KOPT-K1 (cell line): ENCODE measurements around the gene RIMBP2.

Source experiments
- H3K27ac ChIP-seq: fragments of 200-600 bp; sonication (generic); 2 replicates; pipeline ENCODE4 v1.5.1; 2016; ENCODE audit warnings: antibody characterized with exemption, mild to moderate bottlenecking, low read depth, low read length; ENCODE audit not compliant: poor library complexity, severe bottlenecking
- H3K36me3 ChIP-seq: fragments of 200-600 bp; sonication (generic); 2 replicates; pipeline ENCODE4 v1.5.1; 2017; ENCODE audit warnings: antibody characterized with exemption, mild to moderate bottlenecking, low read length, moderate library complexity; ENCODE audit not compliant: insufficient read depth
- H3K9me3 ChIP-seq: fragments of 200-600 bp; sonication (generic); 2 replicates; pipeline ENCODE4 v1.5.1; 2017; ENCODE audit warnings: antibody characterized with exemption, low read length, mild to moderate bottlenecking; ENCODE audit not compliant: insufficient read depth, poor library complexity, severe bottlenecking

Gene RIMBP2

GRCh38 chr12:130412384-130412783, 303.7 kb downstream of the RIMBP2 start:
- no peaks in the 10 kb centered on the region for H3K36me3 ChIP-seq
- H3K9me3 ChIP-seq = no peaks in the 10 kb centered on the region
- no peak overlapping the region for H3K27ac ChIP-seq

GRCh38 chr12:130405332-130405731, 310.8 kb downstream of the RIMBP2 start:
- no peak overlapping the region for H3K27ac ChIP-seq
- no peaks in the 10 kb centered on the region for H3K9me3 ChIP-seq
- H3K36me3 ChIP-seq = no peaks in the 10 kb centered on the region

DNA sequence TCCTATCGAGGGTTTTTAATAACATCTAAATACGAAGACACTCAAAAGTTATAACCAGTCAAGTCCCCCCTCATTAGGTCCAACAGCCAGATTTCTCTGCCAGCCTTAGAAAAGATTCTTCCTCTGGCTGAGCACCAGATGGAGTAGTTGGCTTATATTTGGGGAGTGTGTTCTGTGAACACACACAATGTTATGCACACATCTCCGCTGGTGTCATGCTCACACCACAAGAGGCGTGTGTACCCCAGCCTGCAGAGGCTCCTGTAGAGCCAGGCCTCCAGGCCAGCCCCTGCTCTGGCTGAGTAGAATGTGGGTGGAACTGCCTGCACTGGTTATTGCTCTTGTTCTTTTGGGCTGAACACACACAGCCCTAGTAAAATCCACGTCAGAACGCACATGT, 314.4 kb downstream of the RIMBP2 start:
- H3K27ac ChIP-seq = no peak overlapping the region
- H3K9me3 ChIP-seq = no peaks in the 10 kb centered on the region
- H3K36me3 ChIP-seq = no peaks in the 10 kb centered on the region

- H3K27ac ChIP-seq = no peak overlapping the region
- H3K9me3 ChIP-seq = no peaks in the 10 kb centered on the region
- H3K36me3 ChIP-seq = no peaks in the 10 kb centered on the region
Observed at GRCh38 chr12:130398100-130398848, 317.8 kb downstream of the RIMBP2 start.

GRCh38 chr12:130396667-130397066, 319.4 kb downstream of the RIMBP2 start:
- Histone ChIP-seq H3K9me3 (no peaks in the 10 kb centered on the region), H3K36me3 (no peaks in the 10 kb centered on the region), H3K27ac (no peak overlapping the region)

DNA sequence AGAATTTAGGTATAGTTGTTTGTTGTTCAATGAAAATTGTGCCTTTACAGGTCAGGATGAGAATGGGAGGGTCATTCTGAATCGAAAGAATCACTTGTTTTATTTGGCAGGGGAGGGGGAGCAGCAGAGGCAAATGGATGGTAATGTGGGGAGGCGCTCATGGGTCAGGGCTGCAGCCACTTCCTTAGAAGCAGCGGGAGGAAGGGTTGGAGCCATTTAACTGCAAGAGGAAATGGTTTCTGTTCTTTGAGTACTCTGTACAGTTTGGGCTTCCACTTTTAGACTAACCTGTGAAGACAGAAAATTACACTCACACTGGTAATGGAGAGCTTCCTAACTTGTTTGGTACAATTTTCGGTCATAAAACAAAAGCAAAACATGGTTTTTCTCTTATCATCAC, 321.2 kb downstream of the RIMBP2 start:
- H3K36me3 ChIP-seq = no peaks in the 10 kb centered on the region
- peak overlapping the region; percentile 44 for H3K27ac ChIP-seq
- H3K9me3 ChIP-seq = no peaks in the 10 kb centered on the region

DNA sequence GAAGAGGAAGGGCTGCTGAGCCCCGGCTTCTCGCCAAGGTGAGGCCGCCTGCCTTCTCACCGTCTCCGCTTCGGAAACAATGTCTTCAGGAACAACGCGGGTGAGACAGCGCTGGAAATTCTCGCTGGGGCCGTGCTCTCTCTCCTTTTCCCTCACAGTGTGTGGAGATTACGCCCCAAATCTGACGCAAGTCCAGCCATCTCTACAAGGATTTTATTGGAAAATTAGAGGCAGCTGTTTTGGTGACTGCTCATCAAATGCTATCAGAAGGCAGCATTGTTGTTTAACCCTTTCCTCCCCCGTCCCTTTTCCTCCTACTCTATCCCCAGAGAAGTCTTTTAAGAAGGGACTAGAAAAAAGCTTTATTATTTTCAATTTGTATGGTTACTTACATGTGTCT, 324.9 kb downstream of the RIMBP2 start:
- Histone ChIP-seq H3K9me3 (peaks cover 10% of the 10 kb centered on the region), H3K36me3 (no peaks in the 10 kb centered on the region), H3K27ac (no peak overlapping the region)

- H3K36me3 ChIP-seq = no peaks in the 10 kb centered on the region
- H3K9me3 ChIP-seq = peaks cover 14% of the 10 kb centered on the region
- H3K27ac ChIP-seq = no peak overlapping the region
Observed at GRCh38 chr12:130385193-130385592, 330.9 kb downstream of the RIMBP2 start.

DNA sequence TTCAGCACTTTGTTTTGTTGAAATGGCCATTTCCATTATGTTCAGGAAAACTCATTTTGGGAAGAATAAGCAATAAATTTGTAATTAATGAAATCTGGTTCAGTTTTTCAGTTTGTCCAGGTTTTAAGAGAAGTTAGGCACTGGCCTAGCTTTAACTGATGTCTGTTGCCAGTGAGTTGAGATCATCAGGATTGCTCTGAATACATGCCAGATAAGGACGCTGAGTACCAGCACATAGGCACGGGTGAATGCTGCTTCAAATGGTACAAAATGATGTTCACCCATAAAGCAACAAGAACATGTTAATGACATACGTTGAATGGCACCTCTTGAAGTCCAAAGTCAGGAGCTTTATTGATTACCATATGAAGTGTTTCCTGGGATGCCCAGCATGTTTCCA, 331.9 kb downstream of the RIMBP2 start:
- Histone ChIP-seq H3K36me3 (no peaks in the 10 kb centered on the region), H3K9me3 (peaks cover 14% of the 10 kb centered on the region), H3K27ac (no peak overlapping the region)

DNA sequence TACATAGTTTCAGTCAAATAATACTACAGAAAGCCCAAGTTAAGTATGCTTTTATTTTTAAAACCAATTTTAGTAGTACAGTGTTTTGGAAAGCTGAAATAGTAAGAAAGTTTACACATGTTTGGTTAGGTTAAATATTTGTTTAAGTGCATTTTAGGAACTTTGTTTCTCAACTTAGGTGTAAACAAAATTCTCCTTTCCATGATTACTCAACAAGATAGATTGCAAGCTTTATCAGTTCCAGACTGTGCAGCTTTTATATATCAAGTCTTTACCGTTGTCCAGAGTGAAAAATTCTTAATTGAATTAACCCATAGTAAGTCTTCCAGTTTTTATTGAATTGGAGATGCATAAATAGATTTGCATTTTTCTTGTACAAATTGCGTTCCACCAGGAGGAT, 333.3 kb downstream of the RIMBP2 start:
- peaks cover 10% of the 10 kb centered on the region for H3K9me3 ChIP-seq
- H3K36me3 ChIP-seq = no peaks in the 10 kb centered on the region
- no peak overlapping the region for H3K27ac ChIP-seq

GRCh38 chr12:130375296-130376287, 340.5 kb downstream of the RIMBP2 start:
- no peaks in the 10 kb centered on the region for H3K9me3 ChIP-seq
- H3K27ac ChIP-seq = no peak overlapping the region
- no peaks in the 10 kb centered on the region for H3K36me3 ChIP-seq

DNA sequence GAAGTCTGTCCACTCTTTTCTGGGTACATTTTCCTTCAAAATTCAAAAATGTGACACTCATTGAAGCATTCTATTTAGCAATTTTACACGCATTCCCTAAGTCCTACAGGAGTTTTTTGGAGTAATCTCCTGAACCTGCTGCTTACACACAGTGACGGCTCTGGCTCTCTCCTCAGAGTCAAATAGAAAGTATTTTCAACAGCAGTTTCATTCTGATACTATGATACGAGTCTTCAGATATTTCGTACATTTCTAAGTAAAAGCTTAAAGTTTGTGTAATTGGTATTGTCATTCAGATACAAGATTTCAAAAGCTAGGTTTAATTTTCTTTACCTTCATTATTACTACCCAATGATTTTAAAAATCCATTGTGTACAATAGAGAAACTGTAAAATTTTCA, 342.0 kb downstream of the RIMBP2 start:
- Histone ChIP-seq H3K36me3 (no peaks in the 10 kb centered on the region), H3K27ac (no peak overlapping the region), H3K9me3 (no peaks in the 10 kb centered on the region)

DNA sequence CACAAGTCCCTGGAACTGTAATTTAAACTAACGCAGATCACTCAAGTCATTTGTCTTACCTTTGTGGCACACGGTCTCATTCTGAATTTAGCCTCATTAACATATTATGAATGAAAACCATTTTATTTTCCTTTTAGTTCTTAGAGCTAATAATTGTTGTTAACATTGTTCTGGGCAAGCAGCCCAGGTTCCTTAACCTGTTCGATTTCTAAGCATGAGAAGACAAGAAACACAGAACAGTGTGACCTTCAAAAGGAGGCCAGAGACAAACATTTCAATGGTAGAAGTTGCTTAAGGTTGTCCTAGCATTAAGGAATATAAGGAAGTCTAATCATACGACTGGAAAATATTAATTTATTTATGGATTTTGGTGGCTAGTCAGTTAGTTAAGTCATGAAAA, 343.2 kb downstream of the RIMBP2 start:
- Histone ChIP-seq H3K9me3 (no peaks in the 10 kb centered on the region), H3K36me3 (no peaks in the 10 kb centered on the region), H3K27ac (no peak overlapping the region)

- H3K27ac ChIP-seq = no peak overlapping the region
- no peaks in the 10 kb centered on the region for H3K36me3 ChIP-seq
- no peaks in the 10 kb centered on the region for H3K9me3 ChIP-seq
Observed at GRCh38 chr12:130371296-130371695, 344.8 kb downstream of the RIMBP2 start.

DNA sequence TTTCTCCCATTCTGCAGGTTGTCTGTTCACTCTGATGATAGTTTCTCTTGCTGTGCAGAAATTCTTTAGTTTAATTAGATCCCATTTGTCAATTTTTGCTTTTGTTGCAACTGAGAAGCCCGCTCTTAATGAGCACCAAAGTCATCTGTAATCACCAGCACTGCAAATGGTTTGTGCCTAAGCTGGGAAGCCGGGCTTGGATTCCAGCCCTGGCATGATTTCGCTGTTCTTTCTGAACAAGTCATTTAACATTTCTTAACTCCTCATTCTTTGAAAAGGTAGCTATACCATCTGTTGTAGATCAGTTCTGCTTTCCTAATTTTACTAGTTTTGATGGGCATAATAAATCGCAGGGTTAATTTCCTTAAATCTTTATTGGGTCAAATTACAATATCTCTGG, 346.3 kb downstream of the RIMBP2 start:
- Histone ChIP-seq H3K9me3 (no peaks in the 10 kb centered on the region), H3K36me3 (no peaks in the 10 kb centered on the region), H3K27ac (no peak overlapping the region)
